Right ventricle myocardium superior (tissue), 1 donor: ENCODE measurements around the gene TNRC6B. TPM values are rescaled to one million over a fixed set of nuclear protein-coding genes. Genes with fewer than 3 reads are reported as not detected.
"Not testable (repeated sequence)": the region's sequence is repeated elsewhere in the genome, so short reads cannot be mapped to it uniquely, and the experiment has no call there.

ENCODE experiments used
- ATAC-seq: fragments of 200-7000 bp; cut with Tn5 transposase; one replicate; pipeline ENCODE4 v1.9.1; 2020; ENCODE audit warnings: mild to moderate bottlenecking; ENCODE audit not compliant: poor library complexity
- DNase-seq: peaks from one replicate; pipeline ENCODE4 v3.0.0-alpha.2; 2020
- intact Hi-C: fragments of 100-400 bp; cut with DNase I; formaldehyde crosslinking; loops from one replicate; pipeline ENCODE4 v1.11.2; 2022
- total RNA-seq: library from RNA; stranded (reverse); fragmentation: NEBNext Ultra II Directional; extraction: Animal tissue kit (Norgen Biotek cat#: 25700); gene quantifications from one replicate; pipeline ENCODE4 v1.2.1, GENCODE V29; 2021
- donor health status: DM: no; HTN: yes; CAD: no; lungs with severe emphysema.

TNRC6B gene
- total RNA-seq, 1 donor from 2014 or later = 37.5 TPM

GRCh38 chr22:40181323-40181722 is 3.6 kb downstream of the TNRC6B start:
- intact Hi-C loops = loop anchor here (10.0 kb wide), 2 partner anchors 93 to 137 kb away; no protein-coding TSS in a partner anchor
- ATAC-seq (no peak), DNase-seq (no peak)

- no peak for ATAC-seq
- DNase-seq = no peak
- intact Hi-C loops = loop anchor here (10.0 kb wide), 2 partner anchors 92 to 138 kb away; no protein-coding TSS in a partner anchor
These were observed 4.6 kb downstream of the TNRC6B start for GRCh38 chr22:40182231-40182835.

- peak; percentile 8 for ATAC-seq
- no peak for DNase-seq
- intact Hi-C loops = loop anchor here (10.0 kb wide), 2 partner anchors 92 to 138 kb away; no protein-coding TSS in a partner anchor
These were observed 5.4 kb downstream of the TNRC6B start for GRCh38 chr22:40183029-40183581.

GRCh38 chr22:40183603-40184002 is 5.9 kb downstream of the TNRC6B start:
- intact Hi-C loops = loop anchor here (10.0 kb wide), 2 partner anchors 91 to 139 kb away; no protein-coding TSS in a partner anchor
- DNase-seq, ATAC-seq: not testable (repeated sequence)

- intact Hi-C loops = loop anchor here (10.0 kb wide), 2 partner anchors 87 to 143 kb away; no protein-coding TSS in a partner anchor
- DNase-seq (no peak), ATAC-seq (no peak)
These were observed 9.7 kb downstream of the TNRC6B start for GRCh38 chr22:40187389-40187788.

- ATAC-seq (no peak), DNase-seq (no peak)
- intact Hi-C loops = loop anchor here (10.0 kb wide), 2 partner anchors 85 to 145 kb away; no protein-coding TSS in a partner anchor
These were observed 12.3 kb downstream of the TNRC6B start for GRCh38 chr22:40189997-40190396.

GRCh38 chr22:40190501-40190900 is 12.8 kb downstream of the TNRC6B start:
- ATAC-seq (peak; percentile 80), DNase-seq (peak; percentile 58)
- intact Hi-C loops = no loop called here

GRCh38 chr22:40193429-40194421 is 16.0 kb downstream of the TNRC6B start:
- ATAC-seq (peak; percentile 33), DNase-seq (no peak)
- intact Hi-C loops = no loop called here

GRCh38 chr22:40194656-40195055 is 16.9 kb downstream of the TNRC6B start:
- intact Hi-C loops = no loop called here
- ATAC-seq (no peak), DNase-seq (no peak)

- intact Hi-C loops = no loop called here
- DNase-seq = no peak
- peak; percentile 47 for ATAC-seq
These were observed 19.1 kb downstream of the TNRC6B start for GRCh38 chr22:40196628-40197360.

GRCh38 chr22:40197421-40197820 is 19.7 kb downstream of the TNRC6B start:
- ATAC-seq, intact Hi-C loops, DNase-seq: not testable (repeated sequence)

- ATAC-seq (no peak), DNase-seq (no peak)
- intact Hi-C loops = no loop called here
These were observed 21.0 kb downstream of the TNRC6B start for GRCh38 chr22:40198733-40199132.

GRCh38 chr22:40199223-40199622 is 21.5 kb downstream of the TNRC6B start:
- DNase-seq = no peak
- intact Hi-C loops = no loop called here
- no peak for ATAC-seq

- DNase-seq (no peak), ATAC-seq (no peak)
- intact Hi-C loops = no loop called here
These were observed 22.1 kb downstream of the TNRC6B start for GRCh38 chr22:40199852-40200251.

- intact Hi-C loops = no loop called here
- ATAC-seq = no peak
- DNase-seq = no peak
These were observed 23.2 kb downstream of the TNRC6B start for GRCh38 chr22:40200795-40201530.

GRCh38 chr22:40202225-40202944 is 24.7 kb downstream of the TNRC6B start:
- no peak for DNase-seq
- intact Hi-C loops = no loop called here
- ATAC-seq = no peak

GRCh38 chr22:40203572-40203971 is 25.8 kb downstream of the TNRC6B start:
- ATAC-seq = peak; percentile 22
- intact Hi-C loops = no loop called here
- no peak for DNase-seq
